IPS-15b (cell line): Measurements from ENCODE around the gene PIGZ.

Source experiments
- H3K27me3 ChIP-seq: one replicate; pipeline ENCODE4 v1.6.1; 2013; ENCODE audit warnings: low read length; ENCODE audit not compliant: control insufficient read depth, insufficient read depth
- H3K36me3 ChIP-seq: one replicate; pipeline ENCODE4 v1.6.1; 2013; ENCODE audit warnings: low read length; ENCODE audit not compliant: control insufficient read depth, insufficient read depth
- H3K4me1 ChIP-seq: one replicate; pipeline ENCODE4 v1.6.1; 2013; ENCODE audit warnings: mild to moderate bottlenecking, low read length; ENCODE audit not compliant: control insufficient read depth, insufficient read depth
- H3K4me3 ChIP-seq: one replicate; pipeline ENCODE4 v1.5.1; 2013; ENCODE audit warnings: low read depth, low read length
- H3K9ac ChIP-seq: one replicate; pipeline ENCODE4 v1.6.1; 2013; ENCODE audit warnings: low read depth, mild to moderate bottlenecking, low read length
- H3K9me3 ChIP-seq: one replicate; pipeline ENCODE4 v1.6.1; 2013; ENCODE audit warnings: mild to moderate bottlenecking, low read length; ENCODE audit not compliant: control insufficient read depth, insufficient read depth

PIGZ gene

DNA sequence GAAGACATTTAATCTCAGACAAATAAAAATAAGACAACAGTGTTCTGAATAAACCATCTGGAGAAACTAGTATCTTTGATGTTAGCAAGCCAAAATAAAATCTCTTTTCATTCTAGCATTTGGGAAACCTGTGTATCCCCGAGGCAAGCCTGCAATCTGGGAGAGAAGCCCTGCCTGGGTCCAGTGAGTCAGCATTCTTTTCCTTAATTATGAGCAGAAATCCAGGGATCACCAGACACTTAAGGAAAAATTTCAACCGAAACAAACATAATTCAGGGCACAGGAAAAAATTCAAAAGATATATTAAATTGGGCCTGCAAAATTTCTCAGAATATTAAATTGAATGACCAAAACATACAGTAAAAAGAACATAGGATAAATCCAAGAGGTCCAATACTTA is 30.5 kb downstream of the PIGZ start:
- H3K9ac ChIP-seq, result no peak overlapping the region
- H3K4me3 ChIP-seq, result no peak overlapping the region
- H3K9me3 ChIP-seq, result no peaks in the 10 kb centered on the region
- H3K27me3 ChIP-seq, result no peaks in the 10 kb centered on the region
- H3K36me3 ChIP-seq, result peaks cover 39% of the 10 kb centered on the region
- H3K4me1 ChIP-seq, result peaks cover 2% of the 10 kb centered on the region

- Histone ChIP-seq H3K4me3 (no peak overlapping the region), H3K27me3 (no peaks in the 10 kb centered on the region), H3K9ac (no peak overlapping the region), H3K36me3 (peaks cover 35% of the 10 kb centered on the region), H3K9me3 (no peaks in the 10 kb centered on the region), H3K4me1 (peaks cover 2% of the 10 kb centered on the region)
Measured at GRCh38 chr3:196936288-196936687, 32.3 kb downstream of the PIGZ start.

DNA sequence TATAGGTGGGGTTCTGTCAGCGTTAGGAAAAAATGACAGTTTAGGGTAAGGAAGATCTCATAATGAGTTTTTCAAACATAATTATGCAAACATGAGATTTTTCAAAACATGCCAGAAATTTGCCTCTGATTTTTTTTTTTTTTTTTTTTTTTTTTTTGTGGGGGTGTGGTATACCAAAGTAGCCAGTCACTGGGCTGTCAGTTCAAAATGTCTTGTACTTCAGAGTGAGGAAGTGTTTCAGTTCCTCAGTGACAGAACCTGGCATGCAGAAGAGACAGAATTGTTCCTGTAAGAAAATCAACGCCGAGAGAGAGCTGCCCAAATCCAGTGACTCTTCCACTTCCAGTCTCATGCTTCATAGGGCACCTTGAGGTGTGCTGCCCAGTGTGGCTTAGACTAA is 36.0 kb downstream of the PIGZ start:
- Histone ChIP-seq H3K27me3 (no peaks in the 10 kb centered on the region), H3K9ac (no peak overlapping the region), H3K4me3 (no peak overlapping the region), H3K4me1 (no peaks in the 10 kb centered on the region), H3K36me3 (peaks cover 17% of the 10 kb centered on the region), H3K9me3 (no peaks in the 10 kb centered on the region)

DNA sequence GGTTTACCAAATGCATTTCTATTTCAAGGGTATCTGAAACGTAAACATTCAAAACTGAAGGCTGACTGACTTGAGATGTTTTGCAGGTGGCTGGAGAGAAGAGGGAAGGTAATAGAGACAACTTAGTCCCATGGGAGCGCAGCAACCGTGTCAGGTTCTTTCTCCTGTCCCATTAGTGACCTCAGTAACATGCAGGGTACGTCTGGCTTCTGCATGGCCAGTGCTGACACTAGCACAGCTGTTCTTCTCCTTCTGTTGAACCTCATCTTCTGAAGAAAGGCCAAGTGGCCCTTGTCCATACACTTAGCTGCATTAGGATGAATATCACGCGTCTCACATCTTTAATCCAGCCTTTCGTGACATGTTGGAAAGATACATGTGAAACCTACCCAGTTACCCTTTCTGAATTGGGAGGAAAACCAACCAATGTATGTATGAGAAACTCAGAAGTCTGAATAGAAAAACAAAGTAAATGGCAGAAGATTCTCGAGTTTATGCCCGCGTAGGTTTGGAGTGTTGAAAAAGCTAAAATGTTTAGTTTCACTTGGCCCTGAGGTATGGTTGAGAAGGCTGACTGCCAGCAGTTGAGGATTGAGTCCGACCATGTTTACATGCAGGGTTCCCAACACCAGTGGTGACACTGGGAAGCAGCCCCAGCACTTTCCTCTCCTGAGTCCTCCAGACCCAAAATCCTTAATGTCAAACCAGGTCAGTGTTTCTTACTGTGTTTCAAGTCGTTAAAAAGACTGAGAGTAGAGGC is 36.6 kb downstream of the PIGZ start:
- H3K9ac ChIP-seq, result no peak overlapping the region
- no peaks in the 10 kb centered on the region for H3K9me3 ChIP-seq
- H3K4me3 ChIP-seq, result no peak overlapping the region
- no peaks in the 10 kb centered on the region for H3K4me1 ChIP-seq
- H3K27me3 ChIP-seq, result no peaks in the 10 kb centered on the region
- peaks cover 12% of the 10 kb centered on the region for H3K36me3 ChIP-seq

DNA sequence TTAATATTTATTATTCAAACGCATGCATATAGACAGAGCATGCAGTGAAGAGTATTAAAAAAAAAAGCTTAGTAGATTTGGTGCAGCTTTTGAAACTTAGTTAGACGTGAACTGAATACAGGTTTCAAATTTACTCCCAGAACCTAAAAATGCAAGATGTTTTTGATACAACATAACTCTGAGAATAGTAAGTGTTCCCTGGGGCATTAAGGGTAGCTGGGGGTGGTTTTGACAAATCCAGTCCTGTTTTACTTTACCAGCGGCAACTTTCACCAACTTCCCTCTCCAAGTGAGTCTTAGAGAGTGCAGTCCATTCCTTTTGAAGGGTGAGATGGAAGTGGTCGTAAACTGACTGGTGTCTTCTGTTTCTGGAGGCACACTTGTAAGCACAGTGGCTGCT is 37.5 kb downstream of the PIGZ start:
- Histone ChIP-seq H3K27me3 (no peaks in the 10 kb centered on the region), H3K9ac (no peak overlapping the region), H3K4me1 (no peaks in the 10 kb centered on the region), H3K9me3 (no peaks in the 10 kb centered on the region), H3K4me3 (no peak overlapping the region), H3K36me3 (peaks cover 5% of the 10 kb centered on the region)

DNA sequence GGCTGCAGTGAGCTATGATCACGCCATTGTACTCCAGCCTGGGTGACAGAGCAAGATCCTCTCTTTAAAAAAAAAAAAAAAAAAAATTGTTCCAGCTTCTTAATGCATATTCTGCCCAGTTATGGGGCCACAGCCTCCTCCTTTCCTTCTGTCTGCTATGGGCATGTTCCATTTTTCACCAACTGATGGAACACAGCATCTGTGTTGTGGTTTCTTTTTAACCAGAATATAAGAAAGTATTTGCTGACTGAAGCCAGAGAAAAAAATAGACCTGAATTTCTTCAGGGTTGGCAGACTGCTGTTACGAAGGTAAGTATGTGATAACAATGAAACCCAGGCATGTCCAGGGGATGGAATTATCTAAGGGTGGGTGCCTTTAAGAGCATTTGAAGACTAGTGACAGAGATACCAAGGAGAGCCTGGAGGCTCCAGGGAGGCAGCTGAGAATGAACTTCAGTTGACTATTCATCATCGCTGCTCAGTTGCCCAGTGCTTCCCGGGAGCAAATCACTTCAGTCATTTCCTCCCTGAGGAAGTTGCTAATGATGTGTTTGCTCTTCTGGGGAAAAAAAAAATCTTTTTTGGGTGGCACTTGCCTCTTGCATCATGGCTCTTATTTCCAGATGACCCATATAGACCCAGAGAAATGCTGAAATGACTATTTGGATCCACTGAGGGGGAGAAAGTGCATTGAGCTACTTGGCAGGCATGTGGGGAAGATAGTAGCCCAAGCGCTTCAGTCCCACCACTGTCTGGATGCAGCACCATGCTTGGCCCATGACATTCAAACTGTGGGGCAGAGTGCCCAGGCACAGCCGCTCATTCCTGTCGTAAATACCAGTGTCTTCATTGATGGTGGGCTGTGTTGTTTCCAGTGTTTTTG is 40.8 kb downstream of the PIGZ start:
- Histone ChIP-seq H3K9ac (no peak overlapping the region), H3K36me3 (no peaks in the 10 kb centered on the region), H3K9me3 (no peaks in the 10 kb centered on the region), H3K4me3 (no peak overlapping the region), H3K4me1 (no peaks in the 10 kb centered on the region), H3K27me3 (no peaks in the 10 kb centered on the region)

DNA sequence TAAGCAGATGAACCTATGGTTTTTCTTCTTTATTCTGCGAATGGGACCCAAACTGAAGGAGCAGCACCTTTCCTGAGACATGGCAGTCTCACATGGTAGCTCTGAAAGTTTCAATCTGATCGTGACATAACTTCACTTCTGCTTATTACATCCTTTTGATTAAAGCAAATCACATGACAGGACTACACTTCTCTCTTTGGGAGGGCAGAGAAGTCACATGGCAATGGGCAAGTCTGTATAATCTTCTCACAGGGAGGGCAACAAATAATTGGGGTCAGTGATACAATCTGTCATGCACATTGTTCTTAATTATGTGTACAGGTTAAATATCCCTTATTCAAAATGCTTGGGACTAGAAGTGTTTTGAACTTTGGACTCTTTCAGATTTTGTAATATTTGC is 47.9 kb downstream of the PIGZ start:
- no peaks in the 10 kb centered on the region for H3K27me3 ChIP-seq
- no peaks in the 10 kb centered on the region for H3K36me3 ChIP-seq
- no peak overlapping the region for H3K4me3 ChIP-seq
- no peaks in the 10 kb centered on the region for H3K4me1 ChIP-seq
- no peak overlapping the region for H3K9ac ChIP-seq
- no peaks in the 10 kb centered on the region for H3K9me3 ChIP-seq

- Histone ChIP-seq H3K27me3 (no peaks in the 10 kb centered on the region), H3K9me3 (no peaks in the 10 kb centered on the region), H3K9ac (no peak overlapping the region), H3K4me3 (no peak overlapping the region), H3K4me1 (no peaks in the 10 kb centered on the region), H3K36me3 (peaks cover 3% of the 10 kb centered on the region)
Measured at GRCh38 chr3:196918968-196919367, 49.7 kb downstream of the PIGZ start.

DNA sequence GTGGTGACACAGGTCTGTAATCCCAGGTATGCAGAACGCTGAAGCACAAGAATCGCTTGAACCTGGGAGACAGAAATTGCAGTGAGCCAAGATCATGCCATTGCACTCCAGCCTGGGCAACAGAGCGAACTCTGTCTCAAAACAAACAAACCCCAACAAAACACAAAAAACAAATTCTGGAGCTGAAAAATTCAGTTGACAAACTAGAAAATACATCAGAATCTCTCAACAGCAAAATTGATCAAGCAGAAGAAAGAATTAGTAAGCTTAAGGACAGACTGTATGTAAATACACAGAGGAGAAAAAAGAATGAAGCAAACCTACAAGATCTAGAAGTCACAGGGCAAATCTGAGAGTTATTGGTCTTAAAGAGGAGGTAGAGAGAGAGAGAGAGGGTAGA is 51.6 kb downstream of the PIGZ start:
- Histone ChIP-seq H3K4me1 (no peaks in the 10 kb centered on the region), H3K9me3 (no peaks in the 10 kb centered on the region), H3K9ac (no peak overlapping the region), H3K36me3 (peaks cover 3% of the 10 kb centered on the region), H3K27me3 (no peaks in the 10 kb centered on the region), H3K4me3 (no peak overlapping the region)

DNA sequence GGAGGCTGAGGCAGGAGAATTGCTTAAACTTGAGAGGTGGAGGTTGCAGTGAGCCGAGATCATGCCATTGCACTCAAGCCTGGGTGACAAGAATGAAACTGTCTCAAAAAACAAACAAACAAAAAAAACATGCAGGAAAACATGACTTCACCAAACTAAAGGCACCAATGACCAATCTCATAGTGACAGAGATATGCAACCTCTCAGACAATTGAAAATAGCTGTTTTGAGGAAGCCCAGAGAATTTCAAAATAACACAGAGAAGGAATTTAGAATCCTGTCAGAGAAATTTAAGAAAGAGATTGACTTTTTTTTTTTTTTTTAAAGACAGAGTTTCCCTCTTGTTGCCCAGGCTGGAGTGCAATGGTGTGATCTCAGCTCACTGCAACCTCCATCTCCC is 52.4 kb downstream of the PIGZ start:
- no peaks in the 10 kb centered on the region for H3K27me3 ChIP-seq
- H3K4me3 ChIP-seq, result no peak overlapping the region
- H3K9ac ChIP-seq, result no peak overlapping the region
- peaks cover 3% of the 10 kb centered on the region for H3K36me3 ChIP-seq
- no peaks in the 10 kb centered on the region for H3K4me1 ChIP-seq
- no peaks in the 10 kb centered on the region for H3K9me3 ChIP-seq

DNA sequence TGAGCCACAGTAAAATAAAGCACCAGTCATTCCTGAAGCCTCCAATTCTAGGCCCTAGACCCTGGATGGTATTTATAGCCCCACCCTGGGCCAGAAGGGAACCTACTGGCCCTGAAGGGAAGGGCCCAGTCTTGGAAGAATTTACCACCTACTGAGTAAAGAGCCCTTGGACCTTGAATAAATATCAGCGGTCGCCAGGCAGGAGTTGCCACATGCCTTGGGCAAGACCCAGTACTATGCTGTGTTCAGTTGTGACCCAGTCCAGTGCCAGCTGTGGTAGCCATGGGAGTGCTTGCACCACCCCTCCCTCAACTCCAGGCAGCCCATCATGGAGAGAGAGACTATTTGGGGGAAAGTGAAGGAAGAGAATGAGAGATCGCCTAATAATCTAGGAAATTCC is 53.3 kb downstream of the PIGZ start:
- Histone ChIP-seq H3K36me3 (peaks cover 3% of the 10 kb centered on the region), H3K27me3 (no peaks in the 10 kb centered on the region), H3K4me3 (no peak overlapping the region), H3K9me3 (no peaks in the 10 kb centered on the region), H3K4me1 (no peaks in the 10 kb centered on the region), H3K9ac (no peak overlapping the region)

- Histone ChIP-seq H3K4me1 (no peaks in the 10 kb centered on the region), H3K9me3 (no peaks in the 10 kb centered on the region), H3K27me3 (no peaks in the 10 kb centered on the region), H3K4me3 (no peak overlapping the region), H3K9ac (no peak overlapping the region), H3K36me3 (peaks cover 3% of the 10 kb centered on the region)
Measured at GRCh38 chr3:196914866-196915265, 53.8 kb downstream of the PIGZ start.
